ENCODE results near the gene KRT23. TPM values are rescaled to one million over a fixed set of nuclear protein-coding genes. Genes with fewer than 3 reads are reported as not detected.

KRT23 gene
- total and polyA plus RNA-seq, 10 of the 15 experiments (the other 5 are each of a cell fraction or from before 2014, with no cell fraction given): not detected

DNA sequence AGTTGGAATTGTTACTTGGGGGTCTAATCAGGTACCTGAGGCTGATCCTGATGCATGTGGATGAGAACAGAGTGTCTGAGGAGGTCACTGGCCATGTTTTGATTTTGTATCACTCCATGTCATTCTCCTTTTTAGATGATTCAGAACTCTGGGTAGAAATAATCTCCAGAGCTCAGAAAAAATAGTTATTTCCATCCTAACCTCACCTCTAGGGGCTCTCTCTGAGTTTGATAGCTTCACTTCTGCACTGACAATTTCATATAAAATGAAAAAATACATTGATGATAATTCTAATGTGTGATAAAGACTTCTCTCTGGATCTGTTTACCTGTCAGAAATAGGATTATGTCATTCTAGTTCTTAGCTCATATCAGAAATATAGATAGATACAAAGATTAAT lies 64.2 kb downstream of the KRT23 start:
- DNase-seq (ENCODE audit: low read depth, low spot score) (no peak), FAIRE-seq (no peak), ATAC-seq (no peak)
- H3K27me3 ChIP-seq (replicated peaks in 1 of 2; ENCODE audit: control insufficient read depth in 2 of 2, insufficient read depth in 2 of 2, low read length in 1 of 2): no peaks in the 10 kb centered on the region; a peak in 2 of 4 replicates
- intact Hi-C loops (cut with micrococcal nuclease; ENCODE audit: unreplicated experiment): no loop called here
- no peaks in the 10 kb centered on the region for H3K36me3 ChIP-seq (ENCODE audit: control insufficient read depth in 2 of 2, insufficient read depth in 2 of 2, low read length in 1 of 2)
- H4K20me1 ChIP-seq (ENCODE audit: control insufficient read depth, insufficient read depth): no peaks in the 10 kb centered on the region
- CTCF ChIA-PET: interaction anchor here (1.3 to 2.2 kb wide), 2 partner anchors 10 to 12 kb away, joined by 4 to 7 read pairs; no protein-coding TSS in a partner anchor
- H3K79me2 ChIP-seq (ENCODE audit: control insufficient read depth, insufficient read depth, low read length): no peaks in the 10 kb centered on the region
- RAD21 ChIA-PET (ENCODE audit: unreplicated experiment): no interaction called here
- no peak for TF ChIP-seq SMARCA5 (IDR thresholded peaks at IDR 0.05)
- no peak for TF ChIP-seq EP300 (IDR thresholded peaks at IDR 0.05; ENCODE audit: borderline replicate concordance in 1 of 2, control insufficient read depth in 1 of 2, low read depth in 2 of 2, low read length in 2 of 2)
- TF ChIP-seq, protein P1, sequence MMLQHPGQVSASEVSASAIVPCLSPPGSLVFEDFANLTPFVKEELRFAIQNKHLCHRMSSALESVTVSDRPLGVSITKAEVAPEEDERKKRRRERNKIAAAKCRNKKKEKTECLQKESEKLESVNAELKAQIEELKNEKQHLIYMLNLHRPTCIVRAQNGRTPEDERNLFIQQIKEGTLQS (IDR thresholded peaks at IDR 0.05; ENCODE audit: borderline replicate concordance, extremely low read depth, low read depth, low read length): no peak
- no peak overlapping the region for H3K4me2 ChIP-seq (ENCODE audit: control insufficient read depth, insufficient read depth)
- H3K4me3 ChIP-seq: no peak overlapping the region
- no peaks in the 10 kb centered on the region for H3K4me1 ChIP-seq (ENCODE audit: control insufficient read depth, insufficient read depth, low read length)
- POLR2A ChIA-PET: no interaction called here
- SMC1A ChIA-PET (ENCODE audit: uncharacterized antibody, unreplicated experiment): interaction anchor here (0.6 kb wide), 2 partner anchors 240 to 514 kb away, joined by 3 read pairs; no protein-coding TSS in a partner anchor
- H3K27ac ChIP-seq (ENCODE audit: control insufficient read depth, insufficient read depth): no peak overlapping the region
- in situ Hi-C loops (cut with MboI): no loop called here
- H3K9ac ChIP-seq (ENCODE audit: control insufficient read depth, insufficient read depth, low read length): no peak overlapping the region
- no peaks in the 10 kb centered on the region for H3K9me3 ChIP-seq (replicated peaks; ENCODE audit: control insufficient read depth, insufficient read depth, low read length)
- BruUV-seq (replicated peaks): no TSS peak
- no peak overlapping the region for H2AFZ ChIP-seq (ENCODE audit: control insufficient read depth, low read depth, low read length)

Other genes starting within 250 kb of the KRT23 start
Only the 7 nearest of the 33 such genes appear.
- gene KRT12, start 70.4 kb downstream of the KRT23 start, total RNA-seq (2014; rRNA removed): not detected in 2 replicates
- gene KRT12, start 70.4 kb downstream of the KRT23 start, total RNA-seq (2014; rRNA removed; fragmentation: Illumina TruSeq; extraction: Trizol): not detected in 2 replicates
- not detected in 2 replicates for gene KRT12, start 70.4 kb downstream of the KRT23 start, total RNA-seq (2021)
- not detected in 2 replicates for gene KRT12, start 70.4 kb downstream of the KRT23 start, polyA plus RNA-seq (2011; rRNA removed)
- not detected in 2 replicates for gene KRT12, start 70.4 kb downstream of the KRT23 start, polyA plus RNA-seq (2014; fragmentation: Illumina TruSeq; extraction: Trizol)
- not detected for gene KRT12, start 70.4 kb downstream of the KRT23 start, polyA plus RNA-seq (2014; fragmentation: Nextera tagmentation; extraction: Ambion mirVana)
- not detected in 2 replicates for gene KRT12, start 70.4 kb downstream of the KRT23 start, polyA plus RNA-seq (2014; rRNA removed)
- gene KRT12, start 70.4 kb downstream of the KRT23 start, polyA plus RNA-seq (2016; fragmentation: Nextera tagmentation; extraction: Ambion mirVana): not detected
- not detected in 2 replicates for gene KRT20, start 52.4 kb downstream of the KRT23 start, total RNA-seq (2014; rRNA removed)
- gene KRT20, start 52.4 kb downstream of the KRT23 start, total RNA-seq (2014; rRNA removed; fragmentation: Illumina TruSeq; extraction: Trizol): not detected in 2 replicates
- 0.23 and 0.37 TPM in 2 replicates for gene KRT20, start 52.4 kb downstream of the KRT23 start, total RNA-seq (2021)
- not detected in 2 replicates for gene KRT20, start 52.4 kb downstream of the KRT23 start, polyA plus RNA-seq (2011; rRNA removed)
- gene KRT20, start 52.4 kb downstream of the KRT23 start, polyA plus RNA-seq (2014; fragmentation: Illumina TruSeq; extraction: Trizol): not detected in 2 replicates
- gene KRT20, start 52.4 kb downstream of the KRT23 start, polyA plus RNA-seq (2014; fragmentation: Nextera tagmentation; extraction: Ambion mirVana): not detected
- gene KRT20, start 52.4 kb downstream of the KRT23 start, polyA plus RNA-seq (2014; rRNA removed): not detected in 2 replicates
- not detected for gene KRT20, start 52.4 kb downstream of the KRT23 start, polyA plus RNA-seq (2016; fragmentation: Nextera tagmentation; extraction: Ambion mirVana)
- gene KRT39, start 29.3 kb upstream of the KRT23 start, total RNA-seq (2014; rRNA removed): not detected in 2 replicates
- not detected in 2 replicates for gene KRT39, start 29.3 kb upstream of the KRT23 start, total RNA-seq (2014; rRNA removed; fragmentation: Illumina TruSeq; extraction: Trizol)
- gene KRT39, start 29.3 kb upstream of the KRT23 start, total RNA-seq (2021): not detected in 2 replicates
- not detected in 2 replicates for gene KRT39, start 29.3 kb upstream of the KRT23 start, polyA plus RNA-seq (2011; rRNA removed)
- not detected in 2 replicates for gene KRT39, start 29.3 kb upstream of the KRT23 start, polyA plus RNA-seq (2014; fragmentation: Illumina TruSeq; extraction: Trizol)
- not detected for gene KRT39, start 29.3 kb upstream of the KRT23 start, polyA plus RNA-seq (2014; fragmentation: Nextera tagmentation; extraction: Ambion mirVana)
- gene KRT39, start 29.3 kb upstream of the KRT23 start, polyA plus RNA-seq (2014; rRNA removed): not detected in 2 replicates
- gene KRT39, start 29.3 kb upstream of the KRT23 start, polyA plus RNA-seq (2016; fragmentation: Nextera tagmentation; extraction: Ambion mirVana): not detected
- gene KRT40, start 46.7 kb upstream of the KRT23 start, total RNA-seq (2014; rRNA removed): not detected in 2 replicates
- gene KRT40, start 46.7 kb upstream of the KRT23 start, total RNA-seq (2014; rRNA removed; fragmentation: Illumina TruSeq; extraction: Trizol): not detected in 2 replicates
- gene KRT40, start 46.7 kb upstream of the KRT23 start, total RNA-seq (2021): not detected in 2 replicates
- not detected in 2 replicates for gene KRT40, start 46.7 kb upstream of the KRT23 start, polyA plus RNA-seq (2011; rRNA removed)
- not detected in 2 replicates for gene KRT40, start 46.7 kb upstream of the KRT23 start, polyA plus RNA-seq (2014; fragmentation: Illumina TruSeq; extraction: Trizol)
- not detected for gene KRT40, start 46.7 kb upstream of the KRT23 start, polyA plus RNA-seq (2014; fragmentation: Nextera tagmentation; extraction: Ambion mirVana)
- gene KRT40, start 46.7 kb upstream of the KRT23 start, polyA plus RNA-seq (2014; rRNA removed): not detected in 2 replicates
- gene KRT40, start 46.7 kb upstream of the KRT23 start, polyA plus RNA-seq (2016; fragmentation: Nextera tagmentation; extraction: Ambion mirVana): not detected
- gene KRTAP3-3, start 56.5 kb upstream of the KRT23 start, total RNA-seq (2014; rRNA removed): not detected in 2 replicates
- gene KRTAP3-3, start 56.5 kb upstream of the KRT23 start, total RNA-seq (2014; rRNA removed; fragmentation: Illumina TruSeq; extraction: Trizol): not detected in 2 replicates
- gene KRTAP3-3, start 56.5 kb upstream of the KRT23 start, total RNA-seq (2021): not detected in 2 replicates
- not detected in 2 replicates for gene KRTAP3-3, start 56.5 kb upstream of the KRT23 start, polyA plus RNA-seq (2011; rRNA removed)
- not detected in 2 replicates for gene KRTAP3-3, start 56.5 kb upstream of the KRT23 start, polyA plus RNA-seq (2014; fragmentation: Illumina TruSeq; extraction: Trizol)
- gene KRTAP3-3, start 56.5 kb upstream of the KRT23 start, polyA plus RNA-seq (2014; fragmentation: Nextera tagmentation; extraction: Ambion mirVana): not detected
- gene KRTAP3-3, start 56.5 kb upstream of the KRT23 start, polyA plus RNA-seq (2014; rRNA removed): not detected in 2 replicates
- gene KRTAP3-3, start 56.5 kb upstream of the KRT23 start, polyA plus RNA-seq (2016; fragmentation: Nextera tagmentation; extraction: Ambion mirVana): not detected
- gene KRTAP3-2, start 62.3 kb upstream of the KRT23 start, total RNA-seq (2014; rRNA removed): not detected in 2 replicates
- not detected in 2 replicates for gene KRTAP3-2, start 62.3 kb upstream of the KRT23 start, total RNA-seq (2014; rRNA removed; fragmentation: Illumina TruSeq; extraction: Trizol)
- gene KRTAP3-2, start 62.3 kb upstream of the KRT23 start, total RNA-seq (2021): not detected in 2 replicates
- gene KRTAP3-2, start 62.3 kb upstream of the KRT23 start, polyA plus RNA-seq (2011; rRNA removed): not detected in 2 replicates
- gene KRTAP3-2, start 62.3 kb upstream of the KRT23 start, polyA plus RNA-seq (2014; fragmentation: Illumina TruSeq; extraction: Trizol): not detected in 2 replicates
- not detected for gene KRTAP3-2, start 62.3 kb upstream of the KRT23 start, polyA plus RNA-seq (2014; fragmentation: Nextera tagmentation; extraction: Ambion mirVana)
- gene KRTAP3-2, start 62.3 kb upstream of the KRT23 start, polyA plus RNA-seq (2014; rRNA removed): not detected in 2 replicates
- not detected for gene KRTAP3-2, start 62.3 kb upstream of the KRT23 start, polyA plus RNA-seq (2016; fragmentation: Nextera tagmentation; extraction: Ambion mirVana)
- gene KRTAP3-1, start 71.5 kb upstream of the KRT23 start, total RNA-seq (2014; rRNA removed): not detected in 2 replicates
- gene KRTAP3-1, start 71.5 kb upstream of the KRT23 start, total RNA-seq (2014; rRNA removed; fragmentation: Illumina TruSeq; extraction: Trizol): not detected in 2 replicates
- not detected in 2 replicates for gene KRTAP3-1, start 71.5 kb upstream of the KRT23 start, total RNA-seq (2021)
- gene KRTAP3-1, start 71.5 kb upstream of the KRT23 start, polyA plus RNA-seq (2011; rRNA removed): not detected in 2 replicates
- gene KRTAP3-1, start 71.5 kb upstream of the KRT23 start, polyA plus RNA-seq (2014; fragmentation: Illumina TruSeq; extraction: Trizol): not detected in 2 replicates
- gene KRTAP3-1, start 71.5 kb upstream of the KRT23 start, polyA plus RNA-seq (2014; fragmentation: Nextera tagmentation; extraction: Ambion mirVana): not detected
- not detected in 2 replicates for gene KRTAP3-1, start 71.5 kb upstream of the KRT23 start, polyA plus RNA-seq (2014; rRNA removed)
- gene KRTAP3-1, start 71.5 kb upstream of the KRT23 start, polyA plus RNA-seq (2016; fragmentation: Nextera tagmentation; extraction: Ambion mirVana): not detected

Data from GM12878 (cell line).